Kidney glomerular epithelial cell (primary cell): ENCODE results near the gene NFATC2.

ENCODE experiments used
- DNase-seq: peaks from one replicate; lab custom pipeline; 2025; lab: John Stamatoyannopoulos, UW

NFATC2 gene

DNA sequence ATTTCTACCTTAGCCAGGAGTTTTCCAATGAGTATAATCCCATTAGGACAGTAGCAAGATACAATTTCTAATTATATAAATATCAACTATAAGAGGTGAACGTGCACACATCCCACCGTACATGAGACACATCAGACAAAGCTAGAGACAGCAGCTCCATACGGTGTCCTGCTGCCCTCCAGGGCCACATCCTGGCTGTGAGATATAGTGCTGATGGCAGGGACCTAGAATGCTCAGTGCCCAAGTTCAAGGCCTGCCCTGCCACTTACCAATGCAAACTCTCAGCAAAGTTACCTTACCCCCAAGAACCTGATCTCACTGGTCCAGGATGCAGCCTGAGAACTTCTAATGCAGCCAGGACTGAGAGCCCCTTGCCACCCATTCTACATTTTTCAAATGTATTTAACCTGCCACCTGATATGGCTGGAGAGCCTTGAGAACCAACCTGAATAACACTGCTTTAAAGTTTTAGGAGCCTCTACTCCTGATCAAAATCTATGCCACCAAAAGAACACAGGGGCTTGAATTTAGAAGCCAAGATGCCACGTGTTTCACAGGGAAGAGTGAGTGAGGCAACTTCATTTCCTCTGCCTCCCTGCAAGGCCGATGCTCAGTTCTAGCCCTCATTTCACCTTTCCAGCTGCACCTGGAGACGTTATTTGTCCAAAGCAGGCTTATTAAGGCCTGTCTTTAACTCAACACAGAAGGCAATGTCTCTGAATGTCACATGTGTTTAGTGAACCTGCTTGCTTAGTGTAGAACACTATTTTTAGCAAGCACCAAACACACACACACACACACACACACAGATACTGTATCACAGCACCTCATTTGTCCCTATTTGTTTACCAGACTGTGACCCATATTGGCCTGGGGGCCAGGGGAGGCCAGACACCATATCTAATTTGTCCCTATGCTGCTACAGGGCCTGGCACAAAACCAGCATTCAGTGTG lies 6.1 kb downstream of the NFATC2 start:
- no peak for DNase-seq

DNA sequence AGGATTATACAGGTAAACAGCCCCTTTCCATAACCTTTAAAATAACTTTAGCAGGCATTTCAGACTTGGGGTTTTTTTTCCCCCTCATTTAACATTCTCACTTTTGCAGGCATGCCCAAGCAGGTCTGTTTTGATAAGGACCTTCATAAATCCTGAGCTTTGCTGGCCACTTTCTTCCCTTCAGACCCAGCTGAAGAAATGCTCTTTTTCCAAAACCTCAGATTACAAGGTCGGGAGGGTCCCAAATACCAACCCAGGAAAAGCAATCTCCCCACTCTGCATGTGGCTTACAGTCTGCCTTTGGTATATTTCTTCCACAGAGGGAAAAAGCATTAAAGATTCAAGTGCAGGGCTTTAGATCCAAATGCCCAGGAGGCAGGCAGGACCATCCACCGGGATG lies 6.8 kb downstream of the NFATC2 start:
- DNase-seq: no peak

DNA sequence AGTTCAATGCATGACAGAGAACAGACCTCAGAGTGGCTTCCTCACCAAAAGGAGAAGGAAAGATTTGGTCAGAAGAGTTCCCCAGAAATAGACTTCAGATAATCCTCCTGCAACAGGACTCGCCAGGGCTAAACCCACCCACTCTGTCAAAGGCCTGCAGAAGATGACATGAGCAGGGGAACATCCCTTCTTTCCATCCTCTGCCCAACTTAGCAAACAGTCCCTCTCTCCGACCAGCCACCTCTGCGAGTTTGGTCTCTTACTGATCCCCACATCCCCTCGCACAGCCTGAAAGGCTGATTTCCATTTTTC lies 7.5 kb downstream of the NFATC2 start:
- no peak for DNase-seq

DNA sequence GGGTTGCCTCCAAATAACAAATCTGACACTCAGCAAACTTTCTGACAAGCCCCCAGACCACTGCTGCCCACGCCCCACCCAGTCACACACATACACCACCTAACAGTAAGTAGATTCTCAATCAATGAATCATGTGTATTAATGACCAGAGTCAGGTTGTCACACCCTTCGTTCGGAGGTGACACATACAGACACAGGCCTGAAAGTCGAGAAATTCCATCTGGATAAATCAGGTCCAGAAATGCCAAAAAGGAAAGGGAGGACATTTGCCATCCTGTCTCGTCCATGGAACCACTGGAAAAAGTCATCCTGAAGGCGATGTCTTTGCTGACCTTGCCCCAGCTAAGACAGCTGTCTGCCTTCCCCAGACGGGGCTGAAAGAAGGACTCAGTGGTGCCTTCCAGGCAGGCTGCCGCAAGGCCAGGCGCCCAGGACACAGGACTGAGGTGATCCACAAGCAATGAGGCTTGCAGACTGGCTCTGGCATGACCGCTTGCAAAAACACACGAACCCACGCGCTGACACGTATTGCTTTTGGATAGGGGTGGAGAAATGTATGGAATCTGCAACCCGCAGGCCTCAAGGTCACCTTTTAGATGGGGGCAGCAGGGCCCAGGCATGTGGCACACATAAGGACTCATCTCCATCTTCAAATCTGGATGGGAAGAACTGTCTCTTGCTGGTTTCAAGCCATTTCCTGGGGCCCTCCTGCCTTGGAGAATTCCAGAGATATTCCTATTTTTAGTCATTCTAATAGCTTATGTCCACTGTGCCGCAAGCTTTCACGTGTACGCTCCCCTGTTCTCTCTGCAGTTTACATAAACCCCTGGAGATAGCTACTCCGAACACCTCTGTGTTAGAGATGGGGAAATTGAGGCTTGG lies 9.0 kb downstream of the NFATC2 start:
- DNase-seq: no peak

DNA sequence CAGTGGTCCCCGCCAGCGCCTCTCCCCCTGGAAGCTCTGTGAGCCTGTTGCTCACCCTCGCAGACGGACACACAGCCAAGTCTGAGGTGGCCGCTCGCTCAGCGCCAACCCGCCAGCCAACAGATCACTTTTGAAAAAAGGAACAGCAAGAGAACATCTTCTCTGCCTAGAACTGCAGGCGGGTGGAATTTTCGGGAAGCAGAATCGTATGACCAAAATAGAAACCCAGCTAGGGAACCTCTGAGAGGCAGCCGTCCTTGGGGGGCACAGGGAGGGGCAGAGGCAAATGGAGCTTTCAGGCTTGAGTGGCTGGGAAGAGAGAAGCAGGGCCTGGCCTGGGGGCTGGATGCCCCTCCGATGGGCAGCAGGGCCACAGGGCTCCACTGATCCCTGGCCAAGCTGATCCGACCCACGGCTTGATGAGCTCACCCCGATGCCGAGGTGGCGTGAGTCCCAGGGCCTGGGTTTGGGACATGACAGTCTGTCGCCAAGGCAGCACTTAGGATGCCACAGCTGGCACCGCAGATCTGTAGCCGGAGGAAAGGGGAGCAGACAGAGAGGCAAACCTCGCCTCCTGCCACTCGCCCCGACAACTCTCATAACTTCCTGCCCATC lies 9.8 kb downstream of the NFATC2 start:
- no peak for DNase-seq

DNA sequence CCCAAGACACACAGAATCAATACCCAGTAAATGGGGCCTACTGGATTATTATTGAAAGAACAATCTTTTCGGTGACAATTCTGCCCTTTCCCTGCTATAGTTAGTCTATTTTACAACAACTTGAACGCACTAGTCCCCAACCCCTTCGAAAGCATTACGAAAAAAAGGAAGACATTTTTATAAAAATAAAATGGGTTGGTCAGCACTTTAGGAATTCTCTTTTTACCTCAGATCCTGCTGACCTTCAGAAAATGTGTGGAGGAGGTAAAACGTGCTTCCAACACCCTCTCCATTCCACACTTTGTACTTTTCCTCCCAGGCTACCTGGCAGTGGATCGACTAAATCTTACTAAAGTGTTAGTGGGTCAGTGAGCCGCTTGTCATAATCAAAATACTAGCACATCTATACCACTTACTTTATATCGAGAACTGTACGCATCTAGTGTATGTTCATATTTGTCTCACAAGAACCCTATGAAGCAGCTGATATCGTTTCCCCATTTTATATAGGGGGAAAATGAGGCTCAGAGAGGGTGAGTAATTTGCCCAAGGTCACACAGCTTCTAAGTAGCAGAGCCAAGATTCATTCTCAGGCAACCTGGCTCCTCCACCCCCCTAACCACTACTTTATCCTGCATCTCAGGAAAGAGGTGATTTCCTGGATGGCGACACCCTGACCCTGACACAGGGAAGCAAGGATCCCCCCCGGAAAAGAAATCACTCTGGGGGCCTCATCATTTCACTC lies 10.6 kb downstream of the NFATC2 start:
- no peak for DNase-seq

DNA sequence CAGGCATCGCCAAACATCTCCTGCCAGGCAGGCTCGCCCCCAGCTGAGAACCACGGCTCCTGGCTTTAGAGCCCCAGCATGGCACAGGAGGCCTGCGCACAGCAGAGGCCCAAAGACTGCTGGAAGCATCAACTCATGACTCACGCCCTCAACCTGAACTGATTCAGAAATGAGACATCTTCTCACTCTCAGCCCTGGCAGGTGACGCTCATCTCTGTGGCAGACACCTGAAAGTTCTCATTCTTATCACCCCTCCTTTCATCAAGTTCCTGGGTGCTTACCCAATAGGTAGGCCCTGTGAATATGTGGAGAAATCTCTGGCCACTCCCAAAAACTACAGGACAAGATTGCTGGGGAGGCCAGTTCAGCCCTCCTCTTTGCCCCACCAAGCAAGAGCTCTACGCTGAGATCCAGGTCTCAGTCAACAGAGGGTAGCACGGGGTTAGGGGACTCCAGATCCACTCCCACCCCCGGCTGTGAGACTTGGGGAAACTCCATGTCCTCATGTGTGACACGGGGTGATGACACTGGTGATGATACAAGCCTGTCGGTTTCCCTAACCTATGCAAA lies 11.3 kb downstream of the NFATC2 start:
- peak; percentile 29 for DNase-seq

DNA sequence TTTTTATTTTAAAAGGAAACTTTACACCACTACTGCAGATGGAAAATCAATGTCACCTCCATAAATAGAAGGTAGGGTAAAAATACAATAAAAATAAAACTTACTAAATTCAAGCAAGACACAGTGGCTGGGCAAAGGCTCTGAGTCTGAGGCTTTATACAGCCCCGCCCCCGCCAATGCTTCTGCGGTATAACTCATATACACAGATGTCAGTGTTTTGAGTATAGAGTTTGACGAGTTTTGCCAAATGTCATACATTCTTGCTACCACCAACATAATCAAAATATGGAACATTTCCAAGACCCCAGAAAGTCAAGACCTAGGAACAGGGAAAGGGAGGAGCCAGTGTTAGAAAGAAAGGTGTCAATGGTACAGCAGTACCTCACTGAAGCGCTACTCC lies 12.8 kb downstream of the NFATC2 start:
- DNase-seq: no peak

DNA sequence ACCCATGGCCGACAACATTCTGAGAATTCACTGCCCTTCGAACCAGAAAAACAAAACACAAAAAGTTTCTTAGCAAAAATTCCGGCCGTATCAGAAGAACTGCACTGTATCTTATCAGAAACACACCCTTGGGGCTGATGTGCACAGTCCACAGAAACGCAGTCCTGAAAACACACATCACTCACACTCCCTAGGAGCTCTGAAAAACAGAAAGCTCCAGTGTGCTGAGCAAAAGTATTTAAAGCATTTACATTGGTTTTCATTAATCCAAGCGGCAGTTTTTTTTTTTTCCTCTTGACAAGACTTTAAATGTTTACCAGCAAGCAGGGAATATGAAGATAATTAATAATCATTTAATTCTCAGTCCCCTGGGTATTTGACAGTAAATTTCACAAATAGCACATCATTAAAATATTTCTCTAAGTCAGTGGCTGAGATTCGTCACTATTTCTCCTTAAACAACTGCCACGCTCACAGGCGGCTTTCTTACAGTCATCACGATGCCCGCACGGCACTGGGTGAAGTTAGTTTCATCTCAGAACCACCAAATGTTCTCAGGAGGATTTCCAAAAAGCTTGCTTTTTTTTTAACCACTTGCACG lies 13.3 kb downstream of the NFATC2 start:
- DNase-seq: no peak

DNA sequence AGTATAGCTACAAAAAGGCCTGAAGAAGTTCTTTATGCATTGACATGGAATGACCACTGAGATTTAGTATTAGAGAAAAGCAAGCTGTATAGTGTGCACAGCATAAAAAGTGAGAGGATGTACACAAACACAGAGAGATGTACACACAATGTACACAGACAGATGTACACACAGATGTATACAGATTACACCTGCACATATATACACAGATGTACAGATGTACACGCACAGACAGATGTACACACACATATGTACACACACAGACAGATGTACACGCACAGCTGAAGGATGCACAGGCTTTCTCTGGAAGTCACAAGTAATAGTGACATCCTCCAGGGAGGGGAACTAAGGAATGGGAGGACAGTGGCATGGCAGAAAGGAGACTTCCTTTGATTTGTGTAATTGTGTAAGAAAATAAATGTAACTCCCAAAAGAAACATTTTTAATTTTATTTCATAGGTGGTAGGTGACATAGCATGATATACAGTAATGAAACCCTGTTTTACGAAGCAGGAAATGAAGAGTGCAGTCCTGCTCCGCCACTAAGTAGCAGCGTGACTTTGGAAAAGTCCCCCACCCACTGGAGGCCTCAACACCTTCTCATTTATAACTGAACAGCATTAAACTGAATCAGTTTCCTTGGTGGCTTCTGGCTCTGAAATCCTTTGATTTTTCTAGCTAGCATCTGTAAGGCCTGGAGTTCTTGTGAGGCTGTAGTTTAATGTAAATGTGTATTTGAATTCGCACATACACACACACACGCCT lies 14.1 kb downstream of the NFATC2 start:
- no peak for DNase-seq

DNA sequence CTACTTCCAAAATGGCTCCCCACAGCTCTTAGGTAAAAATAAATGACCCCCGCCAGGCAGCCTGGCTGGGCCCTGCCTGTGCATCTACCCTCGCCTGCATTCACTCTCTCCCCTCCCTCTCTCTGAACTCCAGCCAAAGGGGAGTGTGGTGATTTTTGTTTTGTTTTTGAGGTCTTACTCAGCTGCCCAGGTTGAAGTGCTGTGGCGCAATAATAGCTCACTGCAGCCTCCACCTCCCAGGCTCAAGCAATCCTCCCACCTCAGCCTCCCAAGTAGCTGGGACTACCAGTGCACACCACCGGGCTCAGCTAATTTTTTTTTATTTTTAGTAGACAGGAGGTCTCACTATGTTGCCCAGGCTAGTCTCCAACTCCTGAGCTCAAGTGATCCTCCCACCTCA lies 15.8 kb downstream of the NFATC2 start:
- no peak for DNase-seq

DNA sequence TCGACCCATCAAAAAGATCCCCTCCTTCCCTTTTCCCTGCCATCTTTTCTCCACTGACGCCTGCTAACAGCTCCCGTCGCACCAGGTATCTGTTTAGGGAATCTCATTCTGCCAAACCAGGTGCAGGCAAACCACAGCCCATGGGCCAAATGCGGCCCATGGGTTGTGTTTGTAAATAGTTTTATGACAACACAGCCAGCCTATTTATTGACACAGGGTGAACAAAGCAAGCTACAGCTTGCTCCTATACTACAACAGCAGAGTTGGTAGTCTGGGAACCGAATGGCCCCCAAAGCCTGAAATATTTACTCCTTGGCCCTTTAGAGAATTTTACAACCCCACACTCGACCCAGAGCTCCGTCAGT lies 16.4 kb downstream of the NFATC2 start:
- DNase-seq: no peak

DNA sequence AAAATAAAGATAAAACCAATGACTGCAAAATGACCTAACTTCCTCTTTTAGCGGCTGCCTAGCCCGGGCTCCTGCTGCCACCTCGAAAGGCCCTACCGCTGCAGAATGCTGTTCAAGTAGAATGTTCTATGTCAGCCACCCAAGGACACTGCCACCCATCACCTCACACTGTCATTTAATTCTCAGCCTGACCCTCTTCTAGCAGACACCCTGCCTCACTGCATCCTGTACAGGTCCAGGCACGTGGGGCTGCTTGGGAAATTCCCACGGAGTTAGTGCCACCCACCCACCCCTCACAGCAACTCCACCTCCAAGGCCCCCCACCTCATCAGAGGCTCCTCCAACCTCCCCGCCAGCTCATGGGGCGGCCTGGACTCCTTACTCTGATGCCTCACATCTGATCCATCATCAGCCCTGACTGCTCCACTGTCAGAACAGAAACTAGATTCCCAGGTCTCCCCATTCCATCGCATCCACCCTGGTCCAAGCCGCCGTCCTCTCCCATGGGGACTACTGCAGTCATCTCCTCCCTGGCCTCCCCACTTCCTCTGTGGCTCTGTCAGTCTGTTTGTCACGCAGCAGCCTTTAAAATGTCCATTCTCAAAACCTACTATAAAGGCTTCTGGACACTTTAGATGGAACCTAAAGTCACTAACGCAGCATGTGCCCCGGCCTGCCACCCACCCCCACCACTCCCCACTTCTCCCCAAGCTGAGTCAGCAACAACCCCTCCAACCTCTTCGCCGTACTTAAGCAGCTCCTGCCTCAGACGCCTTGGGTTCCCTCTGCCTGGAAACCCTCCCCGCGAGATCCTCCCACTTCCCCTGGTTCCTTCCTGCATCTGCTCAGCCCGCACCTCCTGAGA lies 17.0 kb downstream of the NFATC2 start:
- no peak for DNase-seq

DNA sequence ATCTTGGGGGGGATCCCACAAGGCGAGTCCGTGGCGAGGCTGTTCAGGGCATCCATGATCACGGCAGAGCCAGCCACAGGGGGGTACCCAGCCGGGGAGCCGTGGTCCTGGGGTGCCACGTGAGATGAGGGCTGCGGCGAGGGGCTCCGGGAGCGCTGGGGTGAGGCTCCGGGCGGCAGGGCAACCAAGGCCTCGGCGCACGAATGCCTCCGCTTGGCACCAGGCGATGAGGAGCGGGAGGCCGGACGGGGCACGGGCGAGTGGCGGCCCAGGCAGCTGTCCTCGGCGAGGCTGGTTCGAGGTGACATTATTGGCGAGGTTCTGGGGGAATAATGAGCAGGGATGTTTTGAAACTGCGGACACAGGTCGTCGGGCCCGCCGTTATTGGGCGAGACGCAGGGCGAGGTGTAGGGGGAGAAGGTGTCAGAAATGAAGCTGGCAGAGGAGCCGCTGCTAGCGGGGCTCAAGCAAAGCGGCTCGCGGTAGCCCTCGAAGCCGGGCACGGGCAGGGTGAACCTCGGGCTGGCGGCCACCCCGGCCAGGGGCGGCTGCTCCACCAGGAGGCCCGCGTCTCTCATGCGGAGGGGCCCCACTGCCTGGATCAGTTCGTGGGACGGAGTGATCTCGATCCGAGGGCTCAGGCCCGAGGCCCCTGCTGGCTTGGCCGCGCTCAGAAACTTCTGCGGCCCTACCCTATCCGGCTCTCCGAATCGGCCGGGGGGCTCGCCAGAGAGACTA lies 19.1 kb downstream of the NFATC2 start:
- no peak for DNase-seq

DNA sequence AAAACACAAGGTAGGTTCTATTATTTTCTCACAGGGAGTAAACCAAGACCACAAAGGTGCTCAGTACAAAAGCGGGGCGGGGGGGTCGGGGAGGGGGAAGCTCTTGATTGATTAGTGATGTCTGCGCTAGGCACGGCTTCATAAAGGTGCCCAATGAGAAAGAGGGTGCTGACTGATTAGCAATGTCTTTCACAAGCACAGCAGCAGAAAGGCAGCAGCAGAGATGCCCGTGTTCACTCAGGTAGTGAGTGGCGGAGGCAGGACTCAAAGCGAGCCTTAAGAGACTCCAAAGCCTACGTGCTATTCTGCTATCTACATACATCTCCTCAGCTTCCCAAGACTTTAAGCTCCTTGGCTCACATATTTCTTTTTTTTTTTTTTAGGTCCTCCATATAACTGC lies 20.3 kb downstream of the NFATC2 start:
- no peak for DNase-seq

DNA sequence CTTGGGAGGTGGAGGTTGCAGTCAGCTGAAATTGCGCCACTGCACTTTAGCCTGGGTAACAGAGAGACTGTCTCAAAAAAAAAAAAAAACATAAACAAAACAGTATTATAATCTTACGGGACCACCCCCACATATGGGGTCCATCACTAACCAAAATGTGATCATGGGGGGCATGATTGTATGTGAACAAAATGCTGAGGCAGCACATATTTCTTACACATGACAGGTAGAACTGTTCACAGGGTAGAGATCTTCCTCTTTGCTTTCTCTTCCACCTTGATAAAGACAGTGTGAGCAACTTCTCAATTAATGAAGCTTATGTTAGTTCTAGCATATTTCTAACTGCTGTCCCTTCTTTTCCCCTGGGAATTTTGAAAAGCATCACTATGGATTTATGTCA lies 24.7 kb downstream of the NFATC2 start:
- no peak for DNase-seq

DNA sequence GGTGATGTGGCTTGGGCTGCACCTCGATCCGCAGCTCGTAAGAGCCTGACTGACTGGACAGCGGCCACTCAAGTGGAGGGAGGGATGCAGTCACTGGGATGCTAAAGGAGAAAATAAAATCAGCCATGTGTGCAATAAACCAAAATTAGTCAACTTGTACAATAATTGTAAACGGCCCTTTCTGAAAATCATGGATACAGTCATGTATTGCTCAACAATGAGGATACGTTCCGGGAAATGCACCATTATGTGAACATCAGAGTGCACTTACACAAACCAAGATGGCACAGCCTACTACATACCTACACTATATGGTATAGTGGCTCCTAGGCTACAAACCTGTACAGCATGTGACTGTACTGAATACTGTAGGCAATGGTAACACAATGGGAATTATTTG lies 25.7 kb downstream of the NFATC2 start:
- DNase-seq: no peak

DNA sequence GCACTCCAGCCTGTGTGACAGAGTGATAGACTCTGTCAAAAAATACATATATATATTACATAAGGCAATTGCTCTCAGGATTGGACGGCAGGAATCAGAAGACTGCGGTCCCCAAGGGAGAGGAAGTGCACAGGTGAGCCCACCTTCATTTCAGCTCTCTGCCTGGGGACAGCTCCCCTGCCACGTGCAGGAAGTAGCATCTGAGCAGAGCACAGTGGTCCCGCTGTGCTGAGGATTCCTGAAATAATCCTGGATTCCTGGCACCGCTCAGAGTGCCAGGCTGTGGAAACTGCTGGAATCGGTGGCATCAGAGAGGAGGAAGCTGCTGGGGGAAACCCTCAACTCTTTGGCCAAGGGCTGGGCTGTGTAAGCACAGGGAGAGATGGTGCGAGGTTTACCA lies 27.7 kb downstream of the NFATC2 start:
- no peak for DNase-seq

DNA sequence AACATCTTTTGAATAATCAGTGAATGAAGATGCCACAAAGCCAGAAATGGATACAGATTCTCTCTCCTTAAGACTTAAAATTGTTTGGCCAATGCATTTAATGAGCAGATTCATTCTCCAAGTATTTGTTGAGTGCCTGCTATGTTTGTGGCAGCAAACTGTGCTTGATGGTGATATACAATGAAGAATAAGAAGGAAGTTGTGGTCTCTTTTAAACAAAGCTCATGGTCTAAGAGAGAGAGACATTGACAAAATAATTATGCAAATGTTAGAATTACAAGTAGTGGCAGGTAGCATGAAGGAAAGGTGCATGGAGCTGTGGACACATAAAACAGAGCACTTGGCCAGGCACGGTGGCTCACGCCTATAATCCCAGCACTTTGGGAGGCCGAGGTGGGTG lies 28.3 kb downstream of the NFATC2 start:
- no peak for DNase-seq
